CMK (cell line): Measurements from ENCODE around the gene TEAD3.
A peak's percentile ranks its signal among the peaks of the same experiment; 100 is the strongest.

ENCODE experiments used
- DNase-seq: peaks from one replicate; pipeline ENCODE4 v3.0.0-alpha.2; 2010; ENCODE audit warnings: low read depth

TEAD3 gene

GRCh38 chr6:35475573-35475972 lies 21.3 kb downstream of the TEAD3 start:
- DNase-seq = no peak

- no peak for DNase-seq
These were observed 21.8 kb downstream of the TEAD3 start for GRCh38 chr6:35474942-35475570.

GRCh38 chr6:35474131-35474941 lies 22.5 kb downstream of the TEAD3 start:
- DNase-seq = no peak

- no peak for DNase-seq
These were observed 23.1 kb downstream of the TEAD3 start for GRCh38 chr6:35473850-35474130.

- DNase-seq = no peak
These were observed 23.6 kb downstream of the TEAD3 start for GRCh38 chr6:35473075-35473849.

- no peak for DNase-seq
These were observed 25.0 kb downstream of the TEAD3 start for GRCh38 chr6:35471836-35472345.

GRCh38 chr6:35470663-35471120 lies 26.2 kb downstream of the TEAD3 start:
- DNase-seq = no peak

- no peak for DNase-seq
These were observed 26.9 kb downstream of the TEAD3 start for GRCh38 chr6:35469751-35470662.

- no peak for DNase-seq
These were observed 27.7 kb downstream of the TEAD3 start for GRCh38 chr6:35468980-35469750.

- DNase-seq = peak; percentile 98
These were observed 28.5 kb downstream of the TEAD3 start, which contains the start of gene RPL10A for GRCh38 chr6:35468181-35468979. RPL10A (plus strand) TSS chr6:35468401; CDS start chr6:35468435, 34 bp downstream.

GRCh38 chr6:35465646-35466045 lies 31.2 kb downstream of the TEAD3 start:
- DNase-seq = no peak

- DNase-seq = no peak
These were observed 33.6 kb downstream of the TEAD3 start for GRCh38 chr6:35463292-35463691.

GRCh38 chr6:35461270-35461669 lies 35.6 kb downstream of the TEAD3 start:
- no peak for DNase-seq

GRCh38 chr6:35457907-35458306 lies 39.0 kb downstream of the TEAD3 start:
- DNase-seq = no peak

GRCh38 chr6:35454391-35455110 lies 42.3 kb downstream of the TEAD3 start:
- DNase-seq = no peak

GRCh38 chr6:35453236-35453635 lies 43.6 kb downstream of the TEAD3 start:
- DNase-seq = no peak

GRCh38 chr6:35452183-35453090 lies 44.4 kb downstream of the TEAD3 start, which contains the start of gene FANCE:
FANCE (plus strand) TSS chr6:35452338; CDS start chr6:35452546, 208 bp downstream.
- DNase-seq = peak; percentile 87
